HepG2 (cell line): Measurements from ENCODE around the gene KCNK7. TPM values are rescaled to one million over a fixed set of nuclear protein-coding genes. Genes with fewer than 3 reads are reported as not detected.

ENCODE experiments used
- MXD3 ChIP-seq: IDR thresholded peaks from 2 replicates; pipeline ENCODE4 v1.6.1; 2016; ENCODE audit warnings: mild to moderate bottlenecking, missing biosample characterization, missing genetic modification reagents
- RAD21 ChIP-seq: fragments of 450-650 bp; formaldehyde crosslinking; IDR thresholded peaks from 2 replicates; pipeline ENCODE4 v1.5.0; 2020; ENCODE audit warnings: mild to moderate bottlenecking
- RFX3 ChIP-seq: IDR thresholded peaks from 2 replicates; pipeline ENCODE4 v1.6.1; 2016; ENCODE audit warnings: missing biosample characterization, missing genetic modification reagents
- microRNA-seq: library from miRNA; unstranded; fragments of <30 nt; microRNA quantifications from one replicate; pipeline ENCODE4, GENCODE V29; 2020
- polyA plus RNA-seq, 8 experiments: library from polyadenylated mRNA; depleted of rRNA in 3 of 8; stranded (reverse) in 7 of 8; unstranded in 1 of 8; fragments of >200 nt; fragmentation: Illumina TruSeq in 4 of 8; extraction: Trizol in 4 of 8; gene quantifications; 2 replicates each; pipeline versions ENCODE4 v1.2.1 to v1.2.3, GENCODE V29; 2011 to 2016; ENCODE audit warnings: low read depth in 4 of 8, missing spikeins in 1 of 8, mixed read lengths in 1 of 8; ENCODE audit not compliant: insufficient read depth in 1 of 8
- small RNA-seq, 3 experiments: library from RNA; depleted of rRNA; stranded (forward); fragments of <200 nt; gene quantifications; one replicate each; pipeline ENCODE3, GENCODE V24; 2012; ENCODE audit warnings: low read depth in 2 of 3, low replicate concordance in 1 of 3; ENCODE audit not compliant: insufficient read length in 3 of 3, insufficient read depth in 2 of 3
- total RNA-seq, 5 experiments: library from RNA; depleted of rRNA; stranded (reverse); fragments of >200 nt; fragmentation: Illumina TruSeq; extraction: Trizol; gene quantifications; 2 replicates each; pipeline ENCODE4 v1.2.3, GENCODE V29; 2016; ENCODE audit warnings: low read depth in 1 of 5

KCNK7 gene
- total and polyA plus RNA-seq, 2 of the 13 experiments (the other 11 are each of a cell fraction or from before 2014, with no cell fraction given), result 0.11 TPM; not detected in 1

- no peak for TF ChIP-seq RFX3 (CRISPR knock-in tag)
- no peak for TF ChIP-seq MXD3
- TF ChIP-seq RAD21 (CRISPR knock-in tag), result no peak
- TF ChIP-seq, all 625 proteins: peak for 0
Measured at GRCh38 chr11:65545853-65546216, 49.8 kb downstream of the KCNK7 start (continued).

Small RNAs within 50 kb of the gene (microRNA-seq; reads per million reads assigned to microRNA genes)
- 0.51 reads per million for gene MIR4690

Small RNAs within 50 kb of the gene (small RNA-seq; reads per million reads assigned to genes)
- 0 reads per million in 3 experiments for gene AP001362.1
- 0 reads per million in 3 experiments for gene MIR4690

Other genes starting within 250 kb of the KCNK7 start
- gene TIGD3, start 241.0 kb downstream of the KCNK7 start, total RNA-seq (2016; rRNA removed; fragmentation: Illumina TruSeq; extraction: Trizol), result 4.0 and 4.9 TPM in 2 replicates
- 0.49 and 1.0 TPM in 2 replicates for gene TIGD3, start 241.0 kb downstream of the KCNK7 start, polyA plus RNA-seq (2011; rRNA removed)
- 2.1 and 3.4 TPM in 2 replicates for gene SLC25A45, start 213.2 kb downstream of the KCNK7 start, total RNA-seq (2016; rRNA removed; fragmentation: Illumina TruSeq; extraction: Trizol)
- gene SLC25A45, start 213.2 kb downstream of the KCNK7 start, polyA plus RNA-seq (2011; rRNA removed), result 1.2 and 1.9 TPM in 2 replicates
- gene FRMD8, start 209.2 kb downstream of the KCNK7 start, total RNA-seq (2016; rRNA removed; fragmentation: Illumina TruSeq; extraction: Trizol), result 18.0 and 20.6 TPM in 2 replicates
- gene FRMD8, start 209.2 kb downstream of the KCNK7 start, polyA plus RNA-seq (2011; rRNA removed), result 5.8 and 9.4 TPM in 2 replicates
- 10.5 and 20.5 TPM in 2 replicates for gene NEAT1, start 173.0 kb downstream of the KCNK7 start, total RNA-seq (2016; rRNA removed; fragmentation: Illumina TruSeq; extraction: Trizol)
- 41.2 and 41.3 TPM in 2 replicates for gene NEAT1, start 173.0 kb downstream of the KCNK7 start, polyA plus RNA-seq (2011; rRNA removed)
- gene MALAT1, start 96.8 kb downstream of the KCNK7 start, total RNA-seq (2016; rRNA removed; fragmentation: Illumina TruSeq; extraction: Trizol), result 302 and 1,237 TPM in 2 replicates
- 143 and 217 TPM in 2 replicates for gene MALAT1, start 96.8 kb downstream of the KCNK7 start, polyA plus RNA-seq (2011; rRNA removed)
- gene SCYL1, start 70.7 kb downstream of the KCNK7 start, total RNA-seq (2016; rRNA removed; fragmentation: Illumina TruSeq; extraction: Trizol), result 61.7 and 65.9 TPM in 2 replicates
- gene SCYL1, start 70.7 kb downstream of the KCNK7 start, polyA plus RNA-seq (2011; rRNA removed), result 103 and 122 TPM in 2 replicates
- 4.2 and 12.2 TPM in 2 replicates for gene LTBP3, start 37.4 kb downstream of the KCNK7 start, total RNA-seq (2016; rRNA removed; fragmentation: Illumina TruSeq; extraction: Trizol)
- 60.3 and 68.1 TPM in 2 replicates for gene LTBP3, start 37.4 kb downstream of the KCNK7 start, polyA plus RNA-seq (2011; rRNA removed)
- gene ZNRD2, start 25.3 kb downstream of the KCNK7 start, total RNA-seq (2016; rRNA removed; fragmentation: Illumina TruSeq; extraction: Trizol), result 34.0 and 40.0 TPM in 2 replicates
- gene ZNRD2, start 25.3 kb downstream of the KCNK7 start, polyA plus RNA-seq (2011; rRNA removed), result 29.2 and 31.4 TPM in 2 replicates
- gene FAM89B, start 23.3 kb downstream of the KCNK7 start, total RNA-seq (2016; rRNA removed; fragmentation: Illumina TruSeq; extraction: Trizol), result 3.6 and 5.7 TPM in 2 replicates
- 8.0 and 11.5 TPM in 2 replicates for gene FAM89B, start 23.3 kb downstream of the KCNK7 start, polyA plus RNA-seq (2011; rRNA removed)
- gene EHBP1L1, start 19.7 kb downstream of the KCNK7 start, total RNA-seq (2016; rRNA removed; fragmentation: Illumina TruSeq; extraction: Trizol), result 5.4 and 10.6 TPM in 2 replicates
- 8.3 and 14.4 TPM in 2 replicates for gene EHBP1L1, start 19.7 kb downstream of the KCNK7 start, polyA plus RNA-seq (2011; rRNA removed)
- 35.6 and 51.5 TPM in 2 replicates for gene MAP3K11, start 18.4 kb upstream of the KCNK7 start, total RNA-seq (2016; rRNA removed; fragmentation: Illumina TruSeq; extraction: Trizol)
- gene MAP3K11, start 18.4 kb upstream of the KCNK7 start, polyA plus RNA-seq (2011; rRNA removed), result 35.9 and 54.6 TPM in 2 replicates
- 14.5 and 23.0 TPM in 2 replicates for gene PCNX3, start 20.0 kb upstream of the KCNK7 start, total RNA-seq (2016; rRNA removed; fragmentation: Illumina TruSeq; extraction: Trizol)
- gene PCNX3, start 20.0 kb upstream of the KCNK7 start, polyA plus RNA-seq (2011; rRNA removed), result 16.2 and 23.1 TPM in 2 replicates
- gene SIPA1, start 42.3 kb upstream of the KCNK7 start, total RNA-seq (2016; rRNA removed; fragmentation: Illumina TruSeq; extraction: Trizol), result 5.4 and 5.8 TPM in 2 replicates
- 7.7 and 9.1 TPM in 2 replicates for gene SIPA1, start 42.3 kb upstream of the KCNK7 start, polyA plus RNA-seq (2011; rRNA removed)
- 18.7 and 21.4 TPM in 2 replicates for gene RELA, start 67.1 kb upstream of the KCNK7 start, total RNA-seq (2016; rRNA removed; fragmentation: Illumina TruSeq; extraction: Trizol)
- 40.5 and 51.0 TPM in 2 replicates for gene RELA, start 67.1 kb upstream of the KCNK7 start, polyA plus RNA-seq (2011; rRNA removed)
- gene KAT5, start 116.5 kb upstream of the KCNK7 start, total RNA-seq (2016; rRNA removed; fragmentation: Illumina TruSeq; extraction: Trizol), result 45.4 and 48.3 TPM in 2 replicates
- gene KAT5, start 116.5 kb upstream of the KCNK7 start, polyA plus RNA-seq (2011; rRNA removed), result 34.4 and 35.2 TPM in 2 replicates
- 50.9 and 65.1 TPM in 2 replicates for gene RNASEH2C, start 125.0 kb upstream of the KCNK7 start, total RNA-seq (2016; rRNA removed; fragmentation: Illumina TruSeq; extraction: Trizol)
- 24.6 and 27.4 TPM in 2 replicates for gene RNASEH2C, start 125.0 kb upstream of the KCNK7 start, polyA plus RNA-seq (2011; rRNA removed)
- gene AP5B1, start 185.2 kb upstream of the KCNK7 start, total RNA-seq (2016; rRNA removed; fragmentation: Illumina TruSeq; extraction: Trizol), result 3.8 and 4.4 TPM in 2 replicates
- gene AP5B1, start 185.2 kb upstream of the KCNK7 start, polyA plus RNA-seq (2011; rRNA removed), result 1.7 and 2.8 TPM in 2 replicates
- not detected in 2 replicates for gene OVOL1, start 191.3 kb upstream of the KCNK7 start, total RNA-seq (2016; rRNA removed; fragmentation: Illumina TruSeq; extraction: Trizol)
- gene OVOL1, start 191.3 kb upstream of the KCNK7 start, polyA plus RNA-seq (2011; rRNA removed), result 0.01 and 0.04 TPM in 2 replicates
- 0.09 TPM in 1 of 2 replicates, not detected in the other for gene SNX32, start 238.2 kb upstream of the KCNK7 start, total RNA-seq (2016; rRNA removed; fragmentation: Illumina TruSeq; extraction: Trizol)
- gene SNX32, start 238.2 kb upstream of the KCNK7 start, polyA plus RNA-seq (2011; rRNA removed), result 0.29 and 0.34 TPM in 2 replicates